Gastroesophageal sphincter (tissue), 4 donors: ENCODE data around the gene ZBTB12. TPM values are rescaled to one million over a fixed set of nuclear protein-coding genes. Genes with fewer than 3 reads are reported as not detected.

Experiments used
- ATAC-seq: fragments of 150-250 bp; one replicate; pipeline ENCODE4 v1.9.1; 2016; ENCODE audit warnings: mild to moderate bottlenecking, moderate library complexity
- H3K27ac ChIP-seq, 4 donors: fragments of 200-600 bp; sonication (generic) in 3 of 4; 1 replicate in 3 of 4; 2 replicates in 1 of 4; pipeline ENCODE4 v1.5.1; 2016 to 2019
- H3K27me3 ChIP-seq: fragments of 200-600 bp; sonication (generic); one replicate; pipeline ENCODE4 v1.5.1; 2019
- H3K36me3 ChIP-seq, 2 donors: fragments of 200-600 bp; sonication (generic); one replicate each; pipeline ENCODE4 v1.5.1; 2019; ENCODE audit warnings: control low read depth in 1 of 2
- H3K4me1 ChIP-seq, 3 donors: fragments of 200-600 bp; sonication (generic); 1 replicate in 2 of 3; 2 replicates in 1 of 3; pipeline ENCODE4 v1.5.1; 2016 to 2019; ENCODE audit warnings: control low read depth in 2 of 3
- H3K4me3 ChIP-seq, 2 donors: fragments of 200-600 bp; sonication (generic); one replicate each; pipeline ENCODE4 v1.5.1; 2019; ENCODE audit warnings: mild to moderate bottlenecking in 1 of 2, moderate library complexity in 1 of 2
- H3K9me3 ChIP-seq, 3 donors: fragments of 200-600 bp; sonication (generic); one replicate each; pipeline ENCODE4 v1.5.1; 2017 to 2019; ENCODE audit warnings: control low read depth in 2 of 3
- EP300 ChIP-seq: sonication (generic); formaldehyde crosslinking; IDR thresholded peaks from one replicate; pipeline ENCODE4 v1.6.1; 2017; ENCODE audit warnings: antibody characterized with exemption, mild to moderate bottlenecking
- POLR2A ChIP-seq, 2 donors: fragments of 450-650 bp; IDR thresholded peaks; one replicate each; pipeline ENCODE4 v1.6.1; 2017; ENCODE audit warnings: antibody characterized with exemption in 2 of 2, mild to moderate bottlenecking in 2 of 2, moderate library complexity in 1 of 2
- POLR2AphosphoS5 ChIP-seq: sonication (generic); formaldehyde crosslinking; IDR thresholded peaks from one replicate; pipeline ENCODE4 v1.6.1; 2017; ENCODE audit warnings: antibody characterized with exemption
- WGBS, 2 donors: methylation state at CpG; one replicate each; pipeline ENCODE4 v1.1.5; 2018; ENCODE audit warnings: low coverage in 1 of 2; 5-methylcytosine and 5-hydroxymethylcytosine counted together
- total RNA-seq, 4 donors: library from RNA; depleted of rRNA; stranded (reverse); fragments of >200 nt; gene quantifications; one replicate each; pipeline ENCODE4 v1.1.0, GENCODE V29; 2016
- TF ChIP-seq, protein P1 (sequence below), 4 experiments: fragments of 200-600 bp in 2 of 4; fragments of 450-650 bp in 2 of 4; sonication (generic) in 1 of 4; IDR thresholded peaks; one replicate each; pipeline ENCODE4 v1.5.1; 2017 to 2019; ENCODE audit warnings: antibody characterized with exemption in 4 of 4, mild to moderate bottlenecking in 2 of 4, moderate library complexity in 2 of 4

ZBTB12 gene
- total RNA-seq, 4 donors from 2014 or later, result 0.40 to 2.0 (median 0.86) TPM

- Histone ChIP-seq H3K27me3 (no peaks in the 10 kb centered on the region), H3K36me3 (peaks cover 0 to 1% of the 10 kb centered on the region in 2 donors), H3K4me1 (peaks cover 3 to 64% (median 14%) of the 10 kb centered on the region in 3 donors), H3K27ac (peak overlapping the region; percentile 13 to 92 (median 88)), H3K9me3 (no peaks in the 10 kb centered on the region), H3K4me3 (peak overlapping the region; percentile 49 to 79)
- no peak for TF ChIP-seq POLR2A (IDR thresholded peaks at IDR 0.05)
- TF ChIP-seq EP300, result no peak
- no peak for TF ChIP-seq POLR2AphosphoS5
- TF ChIP-seq, protein P1, sequence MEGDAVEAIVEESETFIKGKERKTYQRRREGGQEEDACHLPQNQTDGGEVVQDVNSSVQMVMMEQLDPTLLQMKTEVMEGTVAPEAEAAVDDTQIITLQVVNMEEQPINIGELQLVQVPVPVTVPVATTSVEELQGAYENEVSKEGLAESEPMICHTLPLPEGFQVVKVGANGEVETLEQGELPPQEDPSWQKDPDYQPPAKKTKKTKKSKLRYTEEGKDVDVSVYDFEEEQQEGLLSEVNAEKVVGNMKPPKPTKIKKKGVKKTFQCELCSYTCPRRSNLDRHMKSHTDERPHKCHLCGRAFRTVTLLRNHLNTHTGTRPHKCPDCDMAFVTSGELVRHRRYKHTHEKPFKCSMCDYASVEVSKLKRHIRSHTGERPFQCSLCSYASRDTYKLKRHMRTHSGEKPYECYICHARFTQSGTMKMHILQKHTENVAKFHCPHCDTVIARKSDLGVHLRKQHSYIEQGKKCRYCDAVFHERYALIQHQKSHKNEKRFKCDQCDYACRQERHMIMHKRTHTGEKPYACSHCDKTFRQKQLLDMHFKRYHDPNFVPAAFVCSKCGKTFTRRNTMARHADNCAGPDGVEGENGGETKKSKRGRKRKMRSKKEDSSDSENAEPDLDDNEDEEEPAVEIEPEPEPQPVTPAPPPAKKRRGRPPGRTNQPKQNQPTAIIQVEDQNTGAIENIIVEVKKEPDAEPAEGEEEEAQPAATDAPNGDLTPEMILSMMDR (IDR thresholded peaks at IDR 0.05), result no peak
- WGBS, 2 donors, result no CpG with 5 or more reads among the region's 45 CpGs
- ATAC-seq, result peak; percentile 8
Measured at GRCh38 chr6:31901415-31901952, 402 bp downstream of the ZBTB12 start.

GRCh38 chr6:31900917-31901414, 920 bp downstream of the ZBTB12 start:
- TF ChIP-seq POLR2AphosphoS5 (no peak), POLR2A (IDR thresholded peaks at IDR 0.05) (no peak), EP300 (no peak)
- TF ChIP-seq, protein P1 (IDR thresholded peaks at IDR 0.05), result no peak

DNA sequence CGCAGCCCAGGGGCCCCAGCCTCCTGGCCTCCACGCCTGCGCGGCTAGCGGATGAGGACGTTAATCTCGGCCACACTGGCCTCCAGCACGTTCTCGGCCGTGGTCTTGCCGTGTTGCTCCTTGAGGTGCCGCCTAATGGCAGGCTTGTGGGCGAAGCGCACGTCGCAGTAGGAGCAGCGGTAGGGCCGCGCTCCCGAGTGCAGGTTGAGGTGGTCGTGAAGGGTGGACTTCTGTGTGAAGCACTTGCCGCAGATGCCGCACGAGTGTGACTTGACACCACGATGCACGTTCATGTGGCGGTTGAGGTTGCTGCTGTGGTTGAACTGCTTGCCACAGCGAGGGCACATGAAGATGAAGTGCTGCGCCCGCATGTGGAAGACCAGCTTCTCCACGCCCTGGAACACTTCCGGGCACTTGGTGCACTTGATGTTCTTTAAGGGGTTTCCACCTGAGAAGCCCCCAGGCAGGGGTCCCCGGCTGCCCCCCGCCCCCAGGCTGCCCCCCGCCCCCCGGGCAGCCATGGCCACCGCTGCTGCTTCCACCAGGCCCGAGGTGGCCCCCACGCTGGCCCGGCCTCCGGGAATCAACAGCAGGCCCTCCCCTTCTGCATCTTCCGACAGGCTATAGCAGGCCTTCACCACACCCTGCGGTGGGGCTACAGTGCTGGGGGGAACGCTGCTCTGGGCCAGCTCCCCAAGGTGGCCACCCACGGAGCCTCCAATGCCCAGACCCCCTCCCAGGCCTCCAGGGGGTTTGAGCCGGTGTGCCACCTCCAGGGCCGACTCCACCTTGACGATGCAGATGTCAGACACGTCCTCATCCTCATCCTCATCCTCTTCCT, 1.8 kb downstream of the ZBTB12 start:
- no peaks in the 10 kb centered on the region for H3K27me3 ChIP-seq
- no peak for ATAC-seq
- no peak overlapping the region for H3K4me3 ChIP-seq
- WGBS, 2 donors, result 80% methylated on average over 4 of the region's 49 CpGs; no CpG with 5 or more reads in 1 of the 2 donors
- no peaks in the 10 kb centered on the region for H3K9me3 ChIP-seq
- peaks cover 0 to 15% of the 10 kb centered on the region in 2 donors for H3K36me3 ChIP-seq
- H3K27ac ChIP-seq, result peak overlapping the region in 3 of 4 donors; percentile 87 to 92 (median 89)
- peaks cover 3 to 70% (median 14%) of the 10 kb centered on the region in 3 donors for H3K4me1 ChIP-seq
- no peak for TF ChIP-seq POLR2A (IDR thresholded peaks at IDR 0.05)
- no peak for TF ChIP-seq POLR2AphosphoS5
- TF ChIP-seq, protein P1 (IDR thresholded peaks at IDR 0.05), result no peak
- TF ChIP-seq EP300, result no peak

More at GRCh38 chr6:31900917-31901414, 920 bp downstream of the ZBTB12 start:
- Histone ChIP-seq H3K27me3 (no peaks in the 10 kb centered on the region), H3K27ac (peak overlapping the region in 3 of 4 donors; percentile 87 to 92 (median 89)), H3K9me3 (no peaks in the 10 kb centered on the region), H3K4me1 (peaks cover 3 to 70% (median 14%) of the 10 kb centered on the region in 3 donors), H3K4me3 (peak overlapping the region; percentile 49 to 79), H3K36me3 (peaks cover 0 to 6% of the 10 kb centered on the region in 2 donors)
- WGBS, 2 donors, result no CpG with 5 or more reads among the region's 29 CpGs
- no peak for ATAC-seq

- peaks cover 3 to 70% (median 14%) of the 10 kb centered on the region in 3 donors for H3K4me1 ChIP-seq
- no peak for ATAC-seq
- peaks cover 0 to 24% of the 10 kb centered on the region in 2 donors for H3K36me3 ChIP-seq
- no peak overlapping the region for H3K4me3 ChIP-seq
- H3K27ac ChIP-seq, result no peak overlapping the region
- H3K9me3 ChIP-seq, result no peaks in the 10 kb centered on the region
- TF ChIP-seq POLR2AphosphoS5 (no peak), EP300 (no peak), POLR2A (IDR thresholded peaks at IDR 0.05) (no peak)
- TF ChIP-seq, protein P1 (IDR thresholded peaks at IDR 0.05), result no peak
- 59% methylated on average over 5 of the region's 5 CpGs; no CpG with 5 or more reads in 1 of the 2 donors for WGBS, 2 donors
- no peaks in the 10 kb centered on the region for H3K27me3 ChIP-seq
Measured at GRCh38 chr6:31899215-31899614, 2.7 kb downstream of the ZBTB12 start.
